Stomach (tissue), 9 donors: ENCODE measurements around the gene CNTD1. TPM values are rescaled to one million over a fixed set of nuclear protein-coding genes. Genes with fewer than 3 reads are reported as not detected.

Source experiments
- DNase-seq, 2 donors: peaks; one replicate each; pipeline versions ENCODE4 v3.0.0 to v3.0.0-alpha.2; 2013 to 2019
- H3K27ac ChIP-seq, 5 donors: fragments of 200-600 bp in 4 of 5; sonication (generic) in 4 of 5; one replicate each; pipeline ENCODE4 v1.5.1; 2013 to 2019; ENCODE audit warnings: mild to moderate bottlenecking in 1 of 5, moderate library complexity in 1 of 5
- H3K27me3 ChIP-seq, 3 donors: fragments of 200-600 bp; sonication (generic); one replicate each; pipeline ENCODE4 v1.5.1; 2017 to 2019; ENCODE audit warnings: mixed run types in 1 of 3
- H3K36me3 ChIP-seq, 4 donors: fragments of 200-600 bp; sonication (generic); 1 replicate in 3 of 4; 2 replicates in 1 of 4; pipeline ENCODE4 v1.5.1; 2016 to 2019
- H3K4me1 ChIP-seq, 4 donors: fragments of 200-600 bp; sonication (generic); one replicate each; pipeline ENCODE4 v1.5.1; 2016 to 2019
- H3K4me3 ChIP-seq, 4 donors: fragments of 200-600 bp; sonication (generic) in 3 of 4; one replicate each; pipeline ENCODE4 v1.5.1; 2016 to 2019; ENCODE audit warnings: mild to moderate bottlenecking in 1 of 4
- H3K9me3 ChIP-seq, 4 donors: fragments of 200-600 bp; sonication (generic); one replicate each; pipeline ENCODE4 v1.5.1; 2016 to 2019
- CTCF ChIP-seq, 7 experiments: fragments of 450-650 bp in 4 of 7; fragments of 200-600 bp in 3 of 7; sonication (generic) in 3 of 7; IDR thresholded peaks; one replicate each; pipeline ENCODE4 v1.5.1; 2016 to 2019; ENCODE audit warnings: antibody characterized with exemption in 7 of 7, control low read depth in 2 of 7, mild to moderate bottlenecking in 1 of 7
- EP300 ChIP-seq: sonication (generic); formaldehyde crosslinking; IDR thresholded peaks from one replicate; pipeline ENCODE4 v1.6.1; 2017; ENCODE audit warnings: antibody characterized with exemption
- POLR2A ChIP-seq, 4 donors: fragments of 450-650 bp; IDR thresholded peaks; one replicate each; pipeline ENCODE4 v1.6.1; 2016; ENCODE audit warnings: antibody characterized with exemption in 4 of 4, control low read depth in 2 of 4, mild to moderate bottlenecking in 1 of 4, moderate library complexity in 1 of 4
- POLR2AphosphoS5 ChIP-seq, 3 donors: sonication (generic); formaldehyde crosslinking; IDR thresholded peaks; one replicate each; pipeline ENCODE4 v1.6.1; 2016; ENCODE audit warnings: antibody characterized with exemption in 3 of 3
- WGBS, 5 donors: extraction: QIAGEN DNeasy Blood & Tissue Kit in 3 of 5; methylation state at CpG; one replicate each; pipeline versions ENCODE4 v1.1.5 to v1.1.7; 2013 to 2018; 5-methylcytosine and 5-hydroxymethylcytosine counted together
- intact Hi-C: fragments of 100-400 bp; cut with DNase I; formaldehyde crosslinking; loops from one replicate; pipeline ENCODE4 v1.15.1; 2023; ENCODE audit warnings: low total_unique reads
- polyA plus RNA-seq, 3 donors: library from polyadenylated mRNA; stranded (reverse); fragments of 200-250 nt; gene quantifications; one replicate each; pipeline ENCODE4 v1.2.3, GENCODE V29; 2013
- total RNA-seq, 5 donors: library from RNA; depleted of rRNA; stranded (reverse); fragments of >200 nt; gene quantifications; one replicate each; pipeline versions ENCODE4 v1.1.0 to v1.2.3, GENCODE V29; 2014 to 2016
- donor health status: healthy with polysubstance abuse.
- donor health status: Bipolar disorder and iron deficiency.
- donor health status: healthy.

Gene CNTD1
- total and polyA plus RNA-seq, 8 donors: 0.29 to 2.4 (median 1.3) TPM; not detected in 2

DNA sequence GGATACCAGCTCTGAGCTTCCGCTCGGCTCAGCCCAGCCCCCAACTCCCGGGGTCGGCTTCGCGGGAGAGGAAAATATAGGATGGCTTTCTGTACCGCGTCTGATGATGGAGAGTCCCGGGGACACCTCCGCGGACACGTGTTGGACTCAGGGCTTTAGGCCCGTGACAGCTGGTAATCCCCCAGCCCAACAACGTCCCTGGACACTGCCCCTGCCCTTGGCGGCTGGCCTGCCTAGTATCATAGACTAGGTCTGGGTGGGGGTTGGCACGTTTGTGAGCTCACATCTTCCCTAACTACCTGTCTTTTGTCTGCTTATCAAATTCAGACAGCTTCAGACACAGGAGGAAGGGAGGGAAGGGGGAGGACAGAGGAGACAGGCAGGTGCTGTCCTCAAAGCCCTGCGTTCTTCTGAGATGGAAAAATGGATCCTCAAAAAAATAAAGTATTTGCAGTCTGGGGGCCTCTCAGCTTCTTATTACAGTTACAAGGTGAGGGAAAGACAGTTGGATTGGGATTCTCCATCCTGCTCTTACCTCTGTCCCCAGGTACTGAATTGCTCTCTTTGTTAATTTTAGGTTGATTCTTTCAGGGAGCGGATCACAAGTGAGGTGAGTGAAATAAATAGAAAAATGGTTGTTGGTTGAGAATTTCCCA, 35.2 kb downstream of the CNTD1 start:
- Histone ChIP-seq H3K9me3 (no peaks in the 10 kb centered on the region), H3K4me3 (peak overlapping the region; percentile 94 to 99 (median 96)), H3K27ac (peak overlapping the region; percentile 55 to 93 (median 89)), H3K36me3 (peaks cover 29 to 43% (median 41%) of the 10 kb centered on the region in 4 donors), H3K4me1 (peaks cover 19 to 36% (median 33%) of the 10 kb centered on the region in 4 donors), H3K27me3 (no peaks in the 10 kb centered on the region)
- WGBS, 5 donors: 5 to 8% (median 7%) methylated on average over 18 of the region's 18 CpGs
- no peak for TF ChIP-seq EP300
- no peak for TF ChIP-seq POLR2A (IDR thresholded peaks at IDR 0.05)
- TF ChIP-seq CTCF (IDR thresholded peaks at IDR 0.05): no peak
- TF ChIP-seq POLR2AphosphoS5 (IDR thresholded peaks at IDR 0.05): no peak
- no peak for DNase-seq
- intact Hi-C loops: no loop called here

- Histone ChIP-seq H3K27ac (no peak overlapping the region), H3K36me3 (peaks cover 47 to 61% (median 60%) of the 10 kb centered on the region in 4 donors), H3K4me1 (peaks cover 19 to 36% (median 33%) of the 10 kb centered on the region in 4 donors), H3K9me3 (no peaks in the 10 kb centered on the region), H3K4me3 (no peak overlapping the region), H3K27me3 (no peaks in the 10 kb centered on the region)
- WGBS, 5 donors: 90 to 97% (median 96%) methylated on average over 6 of the region's 6 CpGs
- no peak for DNase-seq
- TF ChIP-seq POLR2AphosphoS5 (IDR thresholded peaks at IDR 0.05): no peak
- TF ChIP-seq POLR2A (IDR thresholded peaks at IDR 0.05): no peak
- no peak for TF ChIP-seq EP300
- TF ChIP-seq CTCF (IDR thresholded peaks at IDR 0.05): no peak
- intact Hi-C loops: no loop called here
Measured at GRCh38 chr17:42835732-42836131, 37.1 kb downstream of the CNTD1 start.

- Histone ChIP-seq H3K4me3 (no peak overlapping the region), H3K9me3 (no peaks in the 10 kb centered on the region), H3K27ac (no peak overlapping the region), H3K36me3 (peaks cover 70 to 92% (median 90%) of the 10 kb centered on the region in 4 donors), H3K27me3 (no peaks in the 10 kb centered on the region), H3K4me1 (peaks cover 5 to 28% (median 17%) of the 10 kb centered on the region in 4 donors)
- intact Hi-C loops: loop anchor here (5.0 kb wide), 1 partner anchor 90 kb away; no protein-coding TSS in a partner anchor
- WGBS, 5 donors: 71 to 81% (median 76%) methylated on average over 11 of the region's 11 CpGs
- DNase-seq: no peak
- TF ChIP-seq POLR2AphosphoS5 (IDR thresholded peaks at IDR 0.05): no peak
- no peak for TF ChIP-seq POLR2A (IDR thresholded peaks at IDR 0.05)
- no peak for TF ChIP-seq EP300
- no peak for TF ChIP-seq CTCF (IDR thresholded peaks at IDR 0.05)
Measured at GRCh38 chr17:42841975-42842685, 43.5 kb downstream of the CNTD1 start.

GRCh38 chr17:42843358-42843934, 44.8 kb downstream of the CNTD1 start:
- peaks cover 57 to 79% (median 77%) of the 10 kb centered on the region in 4 donors for H3K36me3 ChIP-seq
- no peaks in the 10 kb centered on the region for H3K9me3 ChIP-seq
- WGBS, 5 donors: 34 to 43% (median 38%) methylated on average over 6 of the region's 6 CpGs
- H3K4me1 ChIP-seq: peaks cover 5 to 37% (median 20%) of the 10 kb centered on the region in 4 donors
- H3K27me3 ChIP-seq: no peaks in the 10 kb centered on the region
- peak in 1 of 2 donors; percentile 87 for DNase-seq
- TF ChIP-seq EP300 (no peak), POLR2A (IDR thresholded peaks at IDR 0.05) (no peak), POLR2AphosphoS5 (IDR thresholded peaks at IDR 0.05) (peak in 2 of 3 donors; percentile 20 to 76), CTCF (IDR thresholded peaks at IDR 0.05) (peak in 5 of 7 experiments; percentile 81 to 96 (median 86))
- intact Hi-C loops: loop anchor here (5.0 kb wide), 1 partner anchor 89 kb away; no protein-coding TSS in a partner anchor
- H3K4me3 ChIP-seq: no peak overlapping the region
- peak overlapping the region in 1 of 5 donors; percentile 60 for H3K27ac ChIP-seq
